ENCODE results near the gene TARP.

The TARP gene

DNA sequence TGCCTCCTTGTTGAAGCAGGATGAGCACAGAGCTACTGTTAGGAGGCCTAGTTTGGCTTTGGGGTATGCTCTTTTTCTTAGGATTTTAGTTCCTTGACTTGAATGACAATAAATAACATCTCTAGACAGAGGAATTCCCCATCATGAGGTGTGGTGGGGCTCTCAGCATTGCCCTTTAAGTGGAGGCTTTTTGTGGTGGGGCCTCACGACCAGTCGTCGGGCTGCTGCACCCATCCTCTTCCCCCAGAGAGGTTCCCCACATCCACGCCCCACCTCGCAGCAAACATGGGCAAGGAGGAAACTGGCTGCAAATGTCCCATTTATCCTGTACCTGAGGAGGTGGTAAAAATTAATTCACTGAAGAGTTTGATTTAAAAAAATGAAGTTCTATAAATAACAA, 36.1 kb upstream of the TARP start:
- 89% methylated on average over 5 of the region's 5 CpGs for WGBS
- no peak for DNase-seq (ENCODE audit: low spot score)
- Histone ChIP-seq H3K36me3 (ENCODE audit: control insufficient read depth in 4 of 4, insufficient read depth in 3 of 4, low read depth in 1 of 4, low read length in 3 of 4) (no peaks in the 10 kb centered on the region), H3K9ac (ENCODE audit: low read depth in 1 of 2, low read length in 2 of 2) (no peak overlapping the region), H3K27ac (ENCODE audit: low read depth in 1 of 2, low read length in 2 of 2) (no peak overlapping the region), H3K4me1 (ENCODE audit: control insufficient read depth in 4 of 4, insufficient read depth in 4 of 4, low read length in 3 of 4) (peaks cover 0 to 3% (median 1%) of the 10 kb centered on the region in 4 donors), H3K9me3 (ENCODE audit: control insufficient read depth in 4 of 4, low read length in 3 of 4) (peaks cover 0 to 1% (median 0%) of the 10 kb centered on the region in 4 donors), H3K27me3 (ENCODE audit: control insufficient read depth in 4 of 4, insufficient read depth in 4 of 4, low read length in 3 of 4) (no peaks in the 10 kb centered on the region), H3K4me3 (ENCODE audit: low read depth in 1 of 3, low read length in 3 of 3) (no peak overlapping the region)
- no peak for TF ChIP-seq RXRA (IDR thresholded peaks at IDR 0.05)

DNA sequence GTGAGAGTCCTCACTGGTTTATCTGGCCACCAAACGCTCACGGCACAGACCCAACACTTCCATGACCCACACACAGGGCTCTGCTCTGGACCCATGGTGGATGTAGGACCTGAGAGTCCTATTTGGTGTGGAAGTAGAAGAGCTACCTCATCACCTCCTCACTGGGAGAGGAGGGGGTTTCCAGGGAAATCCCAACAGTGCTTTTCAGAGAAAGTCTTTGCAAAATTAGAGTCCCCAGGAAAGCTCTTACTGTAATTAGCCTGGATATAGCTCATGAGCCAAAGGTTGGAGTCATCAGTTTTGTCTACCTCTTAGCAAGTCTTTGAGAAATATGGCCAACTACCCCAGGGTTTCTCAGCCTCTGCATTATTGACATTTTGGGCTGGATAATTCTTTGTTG, 34.7 kb upstream of the TARP start:
- Histone ChIP-seq H3K9me3 (ENCODE audit: control insufficient read depth in 4 of 4, low read length in 3 of 4) (peaks cover 0 to 1% (median 0%) of the 10 kb centered on the region in 4 donors), H3K27ac (ENCODE audit: low read depth in 1 of 2, low read length in 2 of 2) (no peak overlapping the region), H3K9ac (ENCODE audit: low read depth in 1 of 2, low read length in 2 of 2) (no peak overlapping the region), H3K27me3 (ENCODE audit: control insufficient read depth in 4 of 4, insufficient read depth in 4 of 4, low read length in 3 of 4) (no peaks in the 10 kb centered on the region), H3K4me3 (ENCODE audit: low read depth in 1 of 3, low read length in 3 of 3) (no peak overlapping the region), H3K4me1 (ENCODE audit: control insufficient read depth in 4 of 4, insufficient read depth in 4 of 4, low read length in 3 of 4) (peaks cover 0 to 3% (median 1%) of the 10 kb centered on the region in 4 donors), H3K36me3 (ENCODE audit: control insufficient read depth in 4 of 4, insufficient read depth in 3 of 4, low read depth in 1 of 4, low read length in 3 of 4) (no peaks in the 10 kb centered on the region)
- TF ChIP-seq SP1 (IDR thresholded peaks at IDR 0.05) = no peak
- WGBS = 95% methylated on average over 2 of the region's 2 CpGs
- no peak for DNase-seq (ENCODE audit: low spot score)

DNA sequence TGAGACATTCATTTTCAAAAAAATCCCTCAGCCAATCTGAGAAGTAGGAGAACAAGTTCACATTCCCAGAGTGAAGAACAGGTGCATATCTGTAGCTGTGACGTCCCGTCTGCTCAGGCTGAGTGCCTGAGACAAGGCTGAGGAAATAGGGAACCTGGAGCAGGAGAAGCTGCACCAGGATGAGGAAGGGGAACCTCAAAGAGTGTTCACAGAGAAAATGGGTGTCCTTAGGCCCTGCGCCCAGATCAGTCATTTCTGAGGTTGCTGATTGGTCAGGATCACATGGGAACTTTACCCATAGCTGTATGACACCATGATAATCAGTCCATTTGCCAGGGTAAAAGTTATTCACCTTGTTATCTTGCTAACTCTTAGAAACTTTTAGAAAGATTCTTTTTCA, 34.2 kb upstream of the TARP start:
- no peak overlapping the region for H3K27ac ChIP-seq (ENCODE audit: low read depth in 1 of 2, low read length in 2 of 2)
- WGBS = 84% methylated on average over 3 of the region's 3 CpGs
- no peak for DNase-seq (ENCODE audit: low spot score)
- H3K4me3 ChIP-seq (ENCODE audit: low read depth in 1 of 3, low read length in 3 of 3) = no peak overlapping the region
- H3K9ac ChIP-seq (ENCODE audit: low read depth in 1 of 2, low read length in 2 of 2) = no peak overlapping the region
- H3K36me3 ChIP-seq (ENCODE audit: control insufficient read depth in 4 of 4, insufficient read depth in 3 of 4, low read depth in 1 of 4, low read length in 3 of 4) = no peaks in the 10 kb centered on the region
- TF ChIP-seq, protein P1, sequence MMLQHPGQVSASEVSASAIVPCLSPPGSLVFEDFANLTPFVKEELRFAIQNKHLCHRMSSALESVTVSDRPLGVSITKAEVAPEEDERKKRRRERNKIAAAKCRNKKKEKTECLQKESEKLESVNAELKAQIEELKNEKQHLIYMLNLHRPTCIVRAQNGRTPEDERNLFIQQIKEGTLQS (IDR thresholded peaks at IDR 0.05) = no peak
- TF ChIP-seq, protein P2, sequence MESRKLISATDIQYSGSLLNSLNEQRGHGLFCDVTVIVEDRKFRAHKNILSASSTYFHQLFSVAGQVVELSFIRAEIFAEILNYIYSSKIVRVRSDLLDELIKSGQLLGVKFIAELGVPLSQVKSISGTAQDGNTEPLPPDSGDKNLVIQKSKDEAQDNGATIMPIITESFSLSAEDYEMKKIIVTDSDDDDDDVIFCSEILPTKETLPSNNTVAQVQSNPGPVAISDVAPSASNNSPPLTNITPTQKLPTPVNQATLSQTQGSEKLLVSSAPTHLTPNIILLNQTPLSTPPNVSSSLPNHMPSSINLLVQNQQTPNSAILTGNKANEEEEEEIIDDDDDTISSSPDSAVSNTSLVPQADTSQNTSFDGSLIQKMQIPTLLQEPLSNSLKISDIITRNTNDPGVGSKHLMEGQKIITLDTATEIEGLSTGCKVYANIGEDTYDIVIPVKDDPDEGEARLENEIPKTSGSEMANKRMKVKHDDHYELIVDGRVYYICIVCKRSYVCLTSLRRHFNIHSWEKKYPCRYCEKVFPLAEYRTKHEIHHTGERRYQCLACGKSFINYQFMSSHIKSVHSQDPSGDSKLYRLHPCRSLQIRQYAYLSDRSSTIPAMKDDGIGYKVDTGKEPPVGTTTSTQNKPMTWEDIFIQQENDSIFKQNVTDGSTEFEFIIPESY (IDR thresholded peaks at IDR 0.05) = no peak
- TF ChIP-seq YY1 (IDR thresholded peaks at IDR 0.05) (no peak), NR2F2 (IDR thresholded peaks at IDR 0.05) (no peak), TAF1 (conservative IDR thresholded peaks at IDR 0.05) (no peak), HNF4G (IDR thresholded peaks at IDR 0.05) (no peak), GABPA (IDR thresholded peaks at IDR 0.05 in 1 of 2, conservative IDR thresholded peaks at IDR 0.05 in 1 of 2) (no peak), SP1 (IDR thresholded peaks at IDR 0.05) (no peak), FOXA1 (IDR thresholded peaks at IDR 0.05) (no peak), HNF4A (conservative IDR thresholded peaks at IDR 0.05) (no peak), FOXA2 (IDR thresholded peaks at IDR 0.05) (no peak), RXRA (IDR thresholded peaks at IDR 0.05) (no peak), RAD21 (IDR thresholded peaks at IDR 0.05) (no peak), EGR1 (IDR thresholded peaks at IDR 0.05; ENCODE audit: low read depth in 2 of 2) (no peak), JUND (IDR thresholded peaks at IDR 0.05) (no peak)
- TF ChIP-seq, protein P3, sequence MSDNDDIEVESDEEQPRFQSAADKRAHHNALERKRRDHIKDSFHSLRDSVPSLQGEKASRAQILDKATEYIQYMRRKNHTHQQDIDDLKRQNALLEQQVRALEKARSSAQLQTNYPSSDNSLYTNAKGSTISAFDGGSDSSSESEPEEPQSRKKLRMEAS (IDR thresholded peaks at IDR 0.05) = no peak
- TF ChIP-seq, protein P4, sequence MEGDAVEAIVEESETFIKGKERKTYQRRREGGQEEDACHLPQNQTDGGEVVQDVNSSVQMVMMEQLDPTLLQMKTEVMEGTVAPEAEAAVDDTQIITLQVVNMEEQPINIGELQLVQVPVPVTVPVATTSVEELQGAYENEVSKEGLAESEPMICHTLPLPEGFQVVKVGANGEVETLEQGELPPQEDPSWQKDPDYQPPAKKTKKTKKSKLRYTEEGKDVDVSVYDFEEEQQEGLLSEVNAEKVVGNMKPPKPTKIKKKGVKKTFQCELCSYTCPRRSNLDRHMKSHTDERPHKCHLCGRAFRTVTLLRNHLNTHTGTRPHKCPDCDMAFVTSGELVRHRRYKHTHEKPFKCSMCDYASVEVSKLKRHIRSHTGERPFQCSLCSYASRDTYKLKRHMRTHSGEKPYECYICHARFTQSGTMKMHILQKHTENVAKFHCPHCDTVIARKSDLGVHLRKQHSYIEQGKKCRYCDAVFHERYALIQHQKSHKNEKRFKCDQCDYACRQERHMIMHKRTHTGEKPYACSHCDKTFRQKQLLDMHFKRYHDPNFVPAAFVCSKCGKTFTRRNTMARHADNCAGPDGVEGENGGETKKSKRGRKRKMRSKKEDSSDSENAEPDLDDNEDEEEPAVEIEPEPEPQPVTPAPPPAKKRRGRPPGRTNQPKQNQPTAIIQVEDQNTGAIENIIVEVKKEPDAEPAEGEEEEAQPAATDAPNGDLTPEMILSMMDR (IDR thresholded peaks at IDR 0.05; ENCODE audit: low read depth, low read length, missing input control) = no peak
- TF ChIP-seq, protein P5, sequence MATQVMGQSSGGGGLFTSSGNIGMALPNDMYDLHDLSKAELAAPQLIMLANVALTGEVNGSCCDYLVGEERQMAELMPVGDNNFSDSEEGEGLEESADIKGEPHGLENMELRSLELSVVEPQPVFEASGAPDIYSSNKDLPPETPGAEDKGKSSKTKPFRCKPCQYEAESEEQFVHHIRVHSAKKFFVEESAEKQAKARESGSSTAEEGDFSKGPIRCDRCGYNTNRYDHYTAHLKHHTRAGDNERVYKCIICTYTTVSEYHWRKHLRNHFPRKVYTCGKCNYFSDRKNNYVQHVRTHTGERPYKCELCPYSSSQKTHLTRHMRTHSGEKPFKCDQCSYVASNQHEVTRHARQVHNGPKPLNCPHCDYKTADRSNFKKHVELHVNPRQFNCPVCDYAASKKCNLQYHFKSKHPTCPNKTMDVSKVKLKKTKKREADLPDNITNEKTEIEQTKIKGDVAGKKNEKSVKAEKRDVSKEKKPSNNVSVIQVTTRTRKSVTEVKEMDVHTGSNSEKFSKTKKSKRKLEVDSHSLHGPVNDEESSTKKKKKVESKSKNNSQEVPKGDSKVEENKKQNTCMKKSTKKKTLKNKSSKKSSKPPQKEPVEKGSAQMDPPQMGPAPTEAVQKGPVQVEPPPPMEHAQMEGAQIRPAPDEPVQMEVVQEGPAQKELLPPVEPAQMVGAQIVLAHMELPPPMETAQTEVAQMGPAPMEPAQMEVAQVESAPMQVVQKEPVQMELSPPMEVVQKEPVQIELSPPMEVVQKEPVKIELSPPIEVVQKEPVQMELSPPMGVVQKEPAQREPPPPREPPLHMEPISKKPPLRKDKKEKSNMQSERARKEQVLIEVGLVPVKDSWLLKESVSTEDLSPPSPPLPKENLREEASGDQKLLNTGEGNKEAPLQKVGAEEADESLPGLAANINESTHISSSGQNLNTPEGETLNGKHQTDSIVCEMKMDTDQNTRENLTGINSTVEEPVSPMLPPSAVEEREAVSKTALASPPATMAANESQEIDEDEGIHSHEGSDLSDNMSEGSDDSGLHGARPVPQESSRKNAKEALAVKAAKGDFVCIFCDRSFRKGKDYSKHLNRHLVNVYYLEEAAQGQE (IDR thresholded peaks at IDR 0.05) = no peak
- H3K9me3 ChIP-seq (ENCODE audit: control insufficient read depth in 4 of 4, low read length in 3 of 4) = peaks cover 0 to 1% (median 0%) of the 10 kb centered on the region in 4 donors
- H3K27me3 ChIP-seq (ENCODE audit: control insufficient read depth in 4 of 4, insufficient read depth in 4 of 4, low read length in 3 of 4) = no peaks in the 10 kb centered on the region
- H3K4me1 ChIP-seq (ENCODE audit: control insufficient read depth in 4 of 4, insufficient read depth in 4 of 4, low read length in 3 of 4) = peaks cover 0 to 3% (median 1%) of the 10 kb centered on the region in 4 donors
